SH-SY5Y (cell line): ENCODE measurements around the gene OLFML3.

Experiments used
- GATA2 ChIP-seq: IDR thresholded peaks from 2 replicates; pipeline ENCODE4 v1.6.1; 2011; ENCODE audit warnings: mild to moderate bottlenecking, low read depth, low read length
- GATA3 ChIP-seq: IDR thresholded peaks from 2 replicates; pipeline ENCODE4 v1.6.1; 2011; ENCODE audit warnings: low read depth, mild to moderate bottlenecking, low read length, moderate library complexity

- TF ChIP-seq GATA2 (no peak), GATA3 (no peak)
These were observed 3.0 kb downstream of the OLFML3 start for GRCh38 chr1:113981962-113982931.
